CD4-positive, alpha-beta T cell treated with Interleukin-1 beta for 1 hour (primary cell): ENCODE results near the gene PLPPR3.
"Not testable (repeated sequence)": the region's sequence is repeated elsewhere in the genome, so short reads cannot be mapped to it uniquely, and the experiment has no call there.

Source experiments
- DNase-seq, 2 donors: peaks; one replicate each; pipeline ENCODE4 v3.0.0-alpha.2; 2020 to 2022

PLPPR3 gene

DNA sequence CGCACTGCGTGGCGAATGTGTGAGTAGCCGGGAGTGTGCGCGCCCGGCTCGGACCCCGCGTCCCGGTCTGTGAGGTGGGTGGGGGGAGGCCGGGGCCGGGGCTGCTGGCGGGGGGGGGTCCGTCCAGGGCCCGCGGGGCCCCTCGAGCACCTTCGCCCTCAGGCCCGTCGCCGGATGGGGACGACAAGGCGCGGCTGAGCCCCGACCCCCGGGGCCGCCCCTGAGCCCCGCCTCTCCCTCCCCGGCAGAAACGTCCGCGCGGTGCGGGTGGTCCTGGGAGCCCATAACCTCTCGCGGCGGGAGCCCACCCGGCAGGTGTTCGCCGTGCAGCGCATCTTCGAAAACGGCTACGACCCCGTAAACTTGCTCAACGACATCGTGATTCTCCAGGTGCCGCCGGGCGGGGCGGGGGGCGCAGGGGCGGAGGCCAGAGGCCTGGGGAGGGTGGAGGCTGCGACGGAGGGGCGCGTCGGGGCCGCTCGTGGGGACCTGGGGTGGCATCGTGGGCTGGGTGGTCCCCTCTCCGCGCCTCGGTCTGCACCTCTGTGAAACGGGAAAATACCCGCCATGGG is 31.3 kb upstream of the PLPPR3 start:
- DNase-seq, result no peak

DNA sequence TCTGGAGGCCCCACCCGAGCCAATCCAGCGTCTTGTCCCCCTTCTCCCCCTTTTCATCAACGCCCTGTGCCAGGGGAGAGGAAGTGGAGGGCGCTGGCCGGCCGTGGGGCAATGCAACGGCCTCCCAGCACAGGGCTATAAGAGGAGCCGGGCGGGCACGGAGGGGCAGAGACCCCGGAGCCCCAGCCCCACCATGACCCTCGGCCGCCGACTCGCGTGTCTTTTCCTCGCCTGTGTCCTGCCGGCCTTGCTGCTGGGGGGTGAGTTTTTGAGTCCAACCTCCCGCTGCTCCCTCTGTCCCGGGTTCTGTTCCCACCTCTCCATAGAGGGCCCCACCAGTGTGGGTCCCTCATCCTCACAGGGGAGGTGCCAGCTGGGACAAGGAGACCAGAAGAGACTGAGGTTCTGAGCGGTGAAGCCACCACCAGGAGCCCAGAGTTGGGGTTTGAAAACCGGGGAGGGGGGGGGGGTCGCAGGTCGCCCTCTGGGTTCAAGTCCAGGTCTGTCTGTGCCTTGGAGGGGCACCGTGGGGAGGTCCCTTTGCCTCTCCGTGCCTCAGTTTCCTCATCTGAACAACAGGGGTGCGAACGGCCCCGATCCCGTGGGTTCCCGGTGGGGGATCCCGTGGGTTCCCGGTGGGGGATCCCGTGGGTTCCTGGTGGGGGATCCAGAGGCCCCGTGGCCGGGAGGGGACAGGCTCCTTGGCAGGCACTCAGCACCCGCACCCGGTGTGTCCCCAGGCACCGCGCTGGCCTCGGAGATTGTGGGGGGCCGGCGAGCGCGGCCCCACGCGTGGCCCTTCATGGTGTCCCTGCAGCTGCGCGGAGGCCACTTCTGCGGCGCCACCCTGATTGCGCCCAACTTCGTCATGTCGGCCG is 30.6 kb upstream of the PLPPR3 start, which contains the start of gene ELANE:
ELANE (plus strand) TSS at position 168 of the 878 bp plus-strand sequence; CDS start at position 194, 26 bp downstream.
- DNase-seq, result no peak

DNA sequence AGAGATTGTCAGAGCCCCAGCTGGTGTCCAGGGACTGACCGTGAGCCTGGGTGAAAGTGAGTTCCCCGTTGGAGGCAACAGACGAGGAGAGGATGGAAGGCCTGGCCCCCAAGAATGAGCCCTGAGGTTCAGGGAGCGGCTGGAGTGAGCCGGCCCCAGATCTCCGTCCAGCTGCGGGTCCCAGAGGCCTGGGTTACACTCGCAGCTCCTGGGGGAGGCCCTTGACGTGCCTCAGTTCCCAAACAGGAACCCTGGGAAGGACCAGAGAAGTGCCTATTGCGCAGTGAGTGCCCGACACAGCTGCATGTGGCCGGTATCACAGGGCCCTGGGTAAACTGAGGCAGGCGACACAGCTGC is 29.2 kb upstream of the PLPPR3 start:
- DNase-seq, result no peak

DNA sequence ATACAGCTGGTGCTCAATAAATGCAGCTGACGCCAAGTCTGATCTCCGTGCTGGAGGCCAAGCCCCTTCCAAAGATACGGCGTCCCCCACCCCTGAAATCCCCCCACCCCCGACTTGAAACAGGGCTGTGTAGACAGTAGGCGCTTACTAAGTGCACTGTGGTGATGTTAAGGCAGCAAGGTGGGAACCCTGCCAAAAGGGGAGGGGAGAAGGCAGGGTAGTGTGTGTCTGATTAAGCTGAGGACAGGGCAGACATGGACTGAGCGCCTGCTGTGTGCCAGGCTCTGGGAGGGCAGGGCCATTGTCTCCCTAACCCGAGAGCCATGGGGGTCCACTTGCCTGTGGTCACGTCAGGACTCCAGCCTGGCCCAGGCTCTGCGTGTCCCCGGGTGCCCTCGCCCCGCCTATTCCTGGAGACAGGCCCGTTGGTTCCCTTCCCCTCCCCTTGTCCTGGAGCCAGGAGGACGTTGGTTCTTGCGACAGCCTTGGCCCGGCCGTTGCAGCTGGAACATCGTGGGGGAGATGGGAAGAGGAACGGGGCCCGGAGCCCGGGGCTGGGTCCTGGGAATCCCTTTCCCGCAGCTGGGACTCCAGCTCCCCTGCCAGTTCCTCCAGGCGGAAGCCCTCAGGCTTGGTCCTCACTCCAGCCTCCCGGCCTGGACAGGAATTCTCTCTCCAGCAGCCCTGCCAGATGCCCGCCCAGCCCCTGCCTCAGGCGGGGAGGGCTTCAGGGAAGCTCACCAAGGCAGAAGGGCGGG is 28.6 kb upstream of the PLPPR3 start:
- no peak for DNase-seq

DNA sequence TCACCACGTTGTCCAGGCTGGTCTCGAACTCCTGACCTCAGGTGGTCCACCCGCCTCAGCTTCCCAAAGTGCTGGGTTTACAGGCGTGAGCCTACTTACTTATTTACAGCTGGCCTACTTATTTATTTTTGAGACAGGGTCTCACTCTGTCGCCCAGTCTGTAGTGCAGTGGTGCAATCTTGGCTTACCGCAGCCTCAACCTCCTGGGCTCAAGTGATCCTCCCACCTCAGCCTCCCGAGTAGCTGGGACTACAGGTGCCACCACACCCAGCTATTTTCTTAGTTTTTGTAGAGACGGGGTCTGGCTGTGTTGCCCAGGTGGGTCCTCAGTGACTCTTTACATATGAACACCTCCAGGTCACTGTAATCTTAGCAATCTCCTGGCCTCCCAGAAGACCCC is 27.4 kb upstream of the PLPPR3 start:
- DNase-seq, result not testable (repeated sequence)

DNA sequence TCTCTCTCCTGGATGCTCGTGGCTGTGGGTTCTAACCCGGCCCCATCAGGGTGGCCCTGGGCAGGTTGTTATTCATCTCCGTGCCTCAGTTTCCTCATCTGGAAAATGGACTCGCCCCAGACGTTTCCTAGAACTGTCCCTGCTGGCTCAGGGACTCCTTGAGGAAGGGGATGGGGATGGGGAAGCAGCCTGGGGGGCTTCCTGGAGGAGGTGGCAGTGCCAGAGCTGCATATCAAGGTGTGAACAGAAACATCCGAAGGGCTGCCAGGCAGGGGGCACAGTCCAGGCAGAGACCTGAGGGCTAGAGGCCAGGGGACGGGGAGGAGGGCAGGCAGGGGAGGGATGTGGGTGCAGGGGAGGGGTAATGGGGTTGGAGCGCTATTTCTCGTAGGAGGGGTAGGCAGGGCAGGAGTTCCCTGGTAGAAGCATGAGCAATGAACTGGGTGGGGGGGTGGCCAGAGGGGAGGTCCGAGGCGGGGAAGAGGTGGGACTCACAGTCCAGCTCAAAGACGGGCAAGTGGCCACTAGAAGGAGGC is 26.7 kb upstream of the PLPPR3 start:
- no peak for DNase-seq

DNA sequence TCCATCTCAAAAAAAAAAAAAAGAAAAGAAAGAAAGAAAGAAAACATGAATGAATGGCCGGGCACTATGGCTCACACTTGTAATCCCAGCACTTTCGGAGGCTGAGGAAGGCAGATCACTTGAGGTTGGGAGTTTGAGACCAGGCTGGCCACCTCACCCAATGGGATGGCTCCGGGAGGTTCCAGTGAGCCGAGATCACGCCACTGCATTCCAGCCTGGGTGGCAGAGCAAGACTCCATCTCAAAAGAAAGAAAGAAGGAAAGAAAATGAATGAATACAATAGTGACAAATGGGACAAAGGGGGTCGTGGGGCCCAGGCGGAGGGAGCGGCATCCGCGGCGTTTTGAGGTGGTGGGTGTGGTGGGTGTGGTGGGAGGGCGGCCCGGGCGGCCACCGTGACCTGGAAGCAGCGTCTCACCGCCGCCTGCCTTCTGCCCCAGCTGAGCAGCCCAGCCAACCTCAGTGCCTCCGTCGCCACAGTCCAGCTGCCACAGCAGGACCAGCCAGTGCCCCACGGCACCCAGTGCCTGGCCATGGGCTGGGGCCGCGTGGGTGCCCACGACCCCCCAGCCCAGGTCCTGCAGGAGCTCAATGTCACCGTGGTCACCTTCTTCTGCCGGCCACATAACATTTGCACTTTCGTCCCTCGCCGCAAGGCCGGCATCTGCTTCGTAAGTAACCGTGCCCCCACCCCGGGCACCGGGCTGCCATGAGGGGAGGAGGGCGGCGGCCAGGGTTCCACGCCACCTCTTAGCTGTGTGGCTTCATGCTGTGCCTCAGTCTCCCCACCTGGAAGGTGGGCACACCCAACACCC is 24.2 kb upstream of the PLPPR3 start:
- no peak for DNase-seq

DNA sequence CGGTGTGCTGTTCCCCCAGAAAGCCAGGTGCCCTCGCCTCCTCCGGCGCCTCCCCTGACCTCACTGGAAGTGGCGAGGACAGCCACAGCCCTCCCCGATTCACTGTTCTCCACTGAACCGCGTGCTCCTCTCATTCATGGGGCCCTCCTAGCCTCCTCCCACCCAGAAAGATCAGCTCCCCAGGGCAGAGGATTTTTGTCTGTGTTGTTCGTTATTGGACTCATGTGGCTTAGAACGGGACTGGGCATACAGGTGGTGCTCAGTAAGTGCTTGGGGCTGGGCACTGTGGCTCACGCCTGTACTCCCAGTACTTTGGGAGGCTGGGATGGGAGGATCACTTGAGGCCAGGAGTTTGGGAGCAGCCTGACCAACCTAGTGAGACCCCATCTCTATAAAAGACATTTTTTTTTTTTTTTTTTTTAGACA is 22.8 kb upstream of the PLPPR3 start:
- no peak for DNase-seq

DNA sequence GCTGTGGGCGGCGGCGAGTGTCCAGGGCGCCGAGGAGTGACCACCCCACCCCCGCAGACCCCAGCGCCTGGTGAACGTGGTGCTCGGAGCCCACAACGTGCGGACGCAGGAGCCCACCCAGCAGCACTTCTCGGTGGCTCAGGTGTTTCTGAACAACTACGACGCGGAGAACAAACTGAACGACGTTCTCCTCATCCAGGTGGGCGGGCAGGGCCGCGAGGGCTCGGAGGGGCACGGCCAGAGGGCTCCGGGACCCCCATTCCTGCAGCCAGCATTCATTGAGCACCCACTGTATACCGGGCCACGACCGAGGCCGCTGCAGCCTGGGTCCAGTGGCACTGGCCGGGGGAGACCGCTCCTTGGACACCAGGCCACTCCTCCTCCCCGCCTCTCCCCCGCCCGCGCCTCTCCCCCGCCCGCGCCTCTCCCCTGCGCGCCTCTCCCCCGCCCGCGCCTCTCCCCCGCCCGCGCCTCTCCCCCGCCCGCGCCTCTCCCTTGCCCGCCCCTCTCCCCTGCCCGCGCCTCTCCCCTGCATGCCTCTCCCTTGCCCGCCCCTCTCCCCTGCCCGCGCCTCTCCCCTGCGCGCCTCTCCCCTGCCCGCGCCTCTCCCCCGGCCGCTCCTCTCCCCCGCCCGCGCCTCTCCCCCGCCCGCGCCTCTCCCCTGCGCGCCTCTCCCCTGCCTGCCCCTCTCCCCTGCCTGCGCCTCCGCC is 22.2 kb upstream of the PLPPR3 start:
- no peak for DNase-seq

DNA sequence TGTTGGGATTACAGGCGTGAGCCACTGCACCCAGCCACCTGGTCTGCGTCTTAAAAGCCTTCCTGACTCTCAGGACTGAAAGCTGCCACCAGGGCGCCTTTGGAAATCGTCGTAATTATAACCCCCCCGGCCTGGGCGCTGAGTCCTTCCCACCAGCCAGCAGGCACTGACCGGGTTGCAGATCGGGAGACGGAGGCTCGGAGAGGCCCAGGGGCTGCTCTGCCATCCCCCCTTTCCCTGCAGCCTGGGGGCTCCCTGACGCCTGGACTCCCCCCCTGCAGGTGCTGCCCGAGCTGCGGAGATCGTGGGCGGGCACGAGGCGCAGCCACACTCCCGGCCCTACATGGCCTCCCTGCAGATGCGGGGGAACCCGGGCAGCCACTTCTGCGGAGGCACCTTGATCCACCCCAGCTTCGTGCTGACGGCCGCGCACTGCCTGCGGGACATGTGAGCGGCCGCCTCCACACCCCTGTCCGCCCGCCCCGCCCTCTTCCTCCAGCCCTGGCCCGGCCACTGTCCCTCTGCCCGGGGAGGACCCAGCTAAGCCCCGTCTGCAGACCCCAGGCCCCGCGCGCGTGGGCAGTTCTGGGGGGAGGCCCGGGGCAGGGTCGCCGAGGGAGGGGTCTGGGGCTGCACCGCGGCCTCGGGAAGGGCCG is 21.6 kb upstream of the PLPPR3 start:
- DNase-seq, result no peak

DNA sequence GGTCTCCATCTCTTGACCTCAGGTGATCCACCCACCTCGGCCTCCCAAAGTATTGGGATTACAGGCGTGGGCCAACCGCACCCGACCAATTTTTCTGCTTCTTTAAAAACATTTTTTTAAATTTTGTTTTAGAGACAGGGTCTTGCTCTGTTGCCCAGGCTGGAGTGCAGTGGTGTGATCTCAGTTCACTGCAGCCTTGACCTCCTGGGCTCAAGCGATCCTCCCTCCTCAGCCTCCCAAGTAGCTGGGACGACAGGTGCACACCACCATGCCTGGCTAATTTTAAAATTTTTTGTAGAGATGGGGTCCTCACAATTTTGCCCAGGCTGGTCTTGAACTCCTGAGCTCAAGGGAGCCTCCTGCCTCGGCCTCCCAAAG is 21.0 kb upstream of the PLPPR3 start:
- not testable (repeated sequence) for DNase-seq

DNA sequence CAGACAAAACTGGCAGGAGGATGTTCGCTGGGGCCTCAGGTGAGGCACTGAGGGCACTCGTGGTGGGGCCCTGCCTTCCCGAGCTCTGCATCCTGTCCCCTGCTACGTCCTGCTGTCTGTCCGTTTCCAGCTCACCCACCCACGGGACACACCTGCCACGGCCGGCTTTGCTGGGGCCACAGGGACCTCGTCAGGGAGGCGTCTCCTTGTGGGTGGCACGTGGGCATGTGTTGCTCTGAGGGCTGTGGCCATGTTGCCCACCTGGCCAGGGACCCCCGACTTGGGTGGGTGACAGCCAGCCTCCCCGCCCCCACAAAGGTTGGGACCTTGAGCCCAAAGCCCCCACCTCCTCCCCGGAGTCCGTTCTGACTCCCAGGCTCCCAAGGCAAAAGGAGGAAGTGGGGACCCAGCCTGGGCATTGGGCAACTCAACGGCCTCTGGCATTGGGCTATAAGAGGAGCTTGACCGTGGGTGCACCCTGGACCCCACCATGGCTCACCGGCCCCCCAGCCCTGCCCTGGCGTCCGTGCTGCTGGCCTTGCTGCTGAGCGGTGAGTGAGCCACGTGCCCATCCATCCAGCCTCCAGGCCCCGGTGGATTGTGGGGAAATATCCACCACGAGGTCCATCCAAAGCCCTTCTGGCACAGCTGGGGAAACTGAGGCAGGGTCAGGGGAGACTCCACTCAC is 18.9 kb upstream of the PLPPR3 start, which contains the start of gene PRTN3:
PRTN3 (plus strand) TSS at position 481 of the 688 bp plus-strand sequence; CDS start at position 491, 10 bp downstream.
- peak in 1 of 2 donors; percentile 34 for DNase-seq

DNA sequence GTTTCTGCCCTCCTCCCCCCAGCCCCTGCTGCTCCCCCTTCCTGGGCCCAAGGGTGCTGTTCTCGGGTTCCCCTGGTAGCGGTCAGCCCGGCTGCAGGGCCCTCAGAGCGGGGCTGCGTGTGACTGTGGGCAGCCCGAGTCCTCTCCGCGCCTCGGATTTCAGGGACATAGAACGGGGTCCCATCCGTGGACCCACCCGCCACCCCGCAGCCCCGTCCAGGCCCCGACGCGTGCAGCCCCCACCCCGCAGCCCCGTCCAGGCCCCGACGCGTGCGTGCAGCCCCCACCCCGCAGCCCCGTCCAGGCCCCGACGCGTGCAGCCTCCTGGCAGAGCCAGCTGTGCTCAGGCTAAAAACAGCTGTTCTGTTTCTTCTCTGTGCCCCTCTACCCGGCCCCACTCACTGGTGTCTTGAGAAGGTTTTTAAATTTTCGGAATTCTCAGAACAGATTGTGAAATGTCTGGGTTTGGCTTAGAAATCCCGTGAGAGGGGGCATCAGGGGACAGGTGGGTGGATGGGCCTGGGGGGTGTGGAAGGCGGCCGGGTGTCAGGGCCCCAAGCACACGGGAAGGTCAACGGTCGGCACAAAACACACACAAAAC is 13.6 kb upstream of the PLPPR3 start:
- no peak for DNase-seq

DNA sequence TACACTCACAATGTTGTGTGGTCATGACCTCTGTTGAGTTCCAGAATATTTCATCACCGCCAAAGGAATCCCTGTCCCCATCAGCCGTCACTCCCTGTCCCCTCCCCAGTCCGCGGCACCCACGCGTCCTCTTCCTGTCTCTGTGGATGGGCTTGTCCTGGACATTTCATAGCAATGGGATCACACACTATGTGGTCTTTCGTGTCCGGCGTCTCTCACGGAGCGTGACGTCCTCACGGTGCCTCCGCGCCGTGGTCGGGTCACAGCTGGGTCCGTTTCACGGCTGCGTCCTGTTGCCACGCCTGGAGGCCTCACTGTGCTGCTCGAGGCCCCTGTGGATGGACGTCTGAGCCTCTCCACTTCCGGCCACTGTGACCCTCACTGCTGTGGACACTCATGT is 12.5 kb upstream of the PLPPR3 start:
- DNase-seq, result no peak

DNA sequence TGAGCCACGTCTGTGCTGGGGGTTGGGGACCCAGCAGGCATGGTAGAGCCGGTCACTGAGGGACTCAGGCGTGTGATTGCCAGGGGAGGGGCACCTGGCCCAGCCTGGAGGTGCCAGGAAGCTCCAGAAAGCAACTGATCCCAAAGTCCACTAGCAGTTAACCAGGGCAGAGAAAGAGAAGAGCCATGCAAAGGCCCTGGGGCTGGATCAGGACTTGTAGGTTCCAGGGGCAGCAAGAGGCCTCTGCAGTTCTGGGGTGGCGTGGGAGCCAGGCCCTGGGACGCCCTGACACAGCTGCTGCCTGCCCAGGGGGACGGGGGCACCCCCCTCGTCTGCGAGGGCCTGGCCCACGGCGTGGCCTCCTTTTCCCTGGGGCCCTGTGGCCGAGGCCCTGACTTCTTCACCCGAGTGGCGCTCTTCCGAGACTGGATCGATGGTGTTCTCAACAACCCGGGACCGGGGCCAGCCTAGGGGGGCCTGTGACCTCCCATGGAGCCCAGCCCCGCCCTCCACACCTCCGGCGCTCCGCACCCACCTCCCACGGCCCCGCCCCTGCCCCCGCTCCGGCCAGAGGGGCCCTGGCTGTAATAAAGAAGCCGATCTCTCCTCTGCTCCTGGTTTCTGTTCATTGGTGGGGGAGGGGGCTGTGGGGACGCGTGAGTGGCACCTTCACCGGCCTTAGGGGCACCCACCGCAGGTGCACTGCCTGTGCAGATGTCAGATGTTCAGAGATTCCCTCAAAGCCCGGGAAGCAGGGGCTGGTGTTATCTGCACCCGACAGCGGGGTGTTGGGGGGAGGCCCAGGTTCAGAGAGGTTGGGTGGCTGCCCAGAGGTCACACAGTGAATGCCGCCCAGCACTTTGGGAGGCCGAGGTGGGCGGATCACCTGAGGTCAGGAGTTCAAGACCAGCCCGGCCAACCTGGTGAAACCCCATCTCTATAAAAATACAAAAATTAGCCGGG is 9.9 kb upstream of the PLPPR3 start:
- no peak for DNase-seq

DNA sequence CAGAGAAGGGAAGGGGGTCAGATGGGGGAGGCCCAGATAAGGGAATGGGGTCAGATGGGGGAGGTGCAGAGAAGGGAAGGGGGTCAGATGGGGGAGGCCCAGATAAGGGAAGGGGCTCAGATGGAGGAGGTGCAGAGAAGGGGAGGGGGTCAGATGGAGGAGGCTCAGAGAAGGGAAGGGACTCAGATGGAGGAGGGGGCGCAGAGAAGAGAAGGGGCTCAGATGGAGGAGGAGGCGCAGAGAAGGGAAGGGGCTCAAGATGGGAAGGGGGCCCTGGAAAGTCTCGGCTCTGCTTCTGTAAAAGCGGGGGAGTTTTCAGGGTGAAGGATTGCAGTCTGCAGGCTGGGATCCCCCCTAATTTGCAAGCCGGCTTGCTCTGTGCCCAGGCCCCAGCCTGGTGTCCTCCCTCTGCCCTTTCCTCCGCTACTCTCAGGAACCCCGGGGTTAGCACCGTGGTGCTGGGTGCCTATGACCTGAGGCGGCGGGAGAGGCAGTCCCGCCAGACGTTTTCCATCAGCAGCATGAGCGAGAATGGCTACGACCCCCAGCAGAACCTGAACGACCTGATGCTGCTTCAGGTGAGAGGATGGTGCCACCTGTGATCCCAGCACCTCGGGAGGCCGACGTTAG is 7.5 kb upstream of the PLPPR3 start:
- DNase-seq, result no peak

DNA sequence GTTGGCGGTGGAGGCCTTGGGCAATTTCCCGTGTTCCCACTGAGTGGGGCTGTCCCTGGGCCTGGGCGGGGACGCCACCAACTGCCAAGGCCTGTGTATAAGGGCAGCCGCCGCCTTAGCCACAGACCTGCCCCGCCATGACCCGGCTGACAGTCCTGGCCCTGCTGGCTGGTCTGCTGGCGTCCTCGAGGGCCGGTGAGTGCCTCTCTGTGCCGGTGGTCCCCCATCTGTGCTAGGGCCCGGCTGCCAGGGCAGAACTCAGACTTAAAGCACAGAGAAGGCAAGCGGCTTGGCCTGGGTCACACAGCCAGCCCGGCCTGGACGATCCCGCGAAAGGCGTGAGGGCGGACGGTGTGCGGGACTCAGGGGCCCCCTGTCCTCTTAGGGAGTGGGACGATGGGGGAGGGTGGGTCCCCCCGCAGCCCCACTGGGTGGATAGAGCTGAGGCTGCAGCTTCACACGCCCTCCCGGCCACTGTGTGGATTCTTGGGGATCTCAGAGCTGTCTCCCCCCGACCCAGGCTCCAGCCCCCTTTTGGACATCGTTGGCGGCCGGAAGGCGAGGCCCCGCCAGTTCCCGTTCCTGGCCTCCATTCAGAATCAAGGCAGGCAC is 6.1 kb upstream of the PLPPR3 start, which contains the start of gene AZU1:
AZU1 (plus strand) TSS at position 128 of the 612 bp plus-strand sequence; CDS start at position 138, 10 bp downstream.
- no peak for DNase-seq

DNA sequence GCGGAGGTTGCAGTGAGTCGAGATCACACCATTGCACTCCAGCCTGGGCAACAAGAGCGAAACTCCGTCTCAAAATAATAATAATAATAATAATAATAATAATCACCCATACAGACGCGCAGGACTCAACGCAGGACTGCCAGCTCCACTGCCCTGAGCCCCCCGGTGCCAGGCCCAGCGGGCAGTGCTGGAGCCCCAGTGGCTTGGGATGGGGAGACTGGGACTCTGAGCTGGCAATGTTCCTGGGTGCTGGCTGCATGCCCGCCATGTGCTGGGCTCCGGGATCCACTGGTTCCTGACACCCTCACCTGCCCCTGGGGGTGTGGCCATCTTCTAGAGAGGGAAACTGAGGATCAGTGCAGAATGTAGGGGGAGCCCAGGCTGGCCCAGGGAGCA is 5.6 kb upstream of the PLPPR3 start:
- no peak for DNase-seq
